IMR-90 (cell line): ENCODE measurements around the gene PCYT1A. TPM values are rescaled to one million over a fixed set of nuclear protein-coding genes. Genes with fewer than 3 reads are reported as not detected.

Experiments used
- ATAC-seq: fragments of 200-7000 bp; cut with Tn5 transposase; 2 replicates; pipeline ENCODE4 v1.9.1; 2020; ENCODE audit warnings: low read depth, mild to moderate bottlenecking, moderate library complexity
- BruUV-seq: library from RNA; stranded (reverse); fragments of 400-500 nt; replicated peaks from 2 replicates; lab custom pipeline; 2021; lab: Mats Ljungman, UMichigan
- CTCF ChIA-PET: fragments of 300-600 bp; formaldehyde crosslinking; extraction: SDS; loops from one replicate; lab custom pipeline; 2021; ENCODE audit warnings: antibody characterized with exemption; lab: Yijun Ruan, JAX
- POLR2A ChIA-PET: fragments of 300-600 bp; sonication (Branson Sonifier 250); formaldehyde crosslinking; loops from one replicate; lab custom pipeline; 2022; ENCODE audit warnings: antibody characterized with exemption; ENCODE audit not compliant: unreplicated experiment; lab: Charles Lee
- DNase-seq: peaks from one replicate; pipeline ENCODE4 v3.0.0; 2013
- H2AFZ ChIP-seq: replicated peaks from 2 replicates; pipeline ENCODE3; 2013; ENCODE audit warnings: low read length, mild to moderate bottlenecking; ENCODE audit not compliant: poor library complexity
- H2AK5ac ChIP-seq: 2 replicates; pipeline ENCODE4 v1.6.1; 2013; ENCODE audit warnings: low read depth, low read length, inconsistent platforms
- H2AK9ac ChIP-seq: replicated peaks from 2 replicates; pipeline ENCODE3; 2013; ENCODE audit warnings: mild to moderate bottlenecking, low read depth, low read length, moderate library complexity; ENCODE audit not compliant: poor library complexity
- H2BK120ac ChIP-seq: 2 replicates; pipeline ENCODE4 v1.6.1; 2013; ENCODE audit warnings: low read depth, low read length, inconsistent platforms
- H2BK15ac ChIP-seq: 3 replicates; pipeline ENCODE4 v1.6.1; 2013; ENCODE audit warnings: low read depth, low read length, inconsistent platforms
- H2BK20ac ChIP-seq: 2 replicates; pipeline ENCODE4 v1.6.1; 2013; ENCODE audit warnings: low read depth, mild to moderate bottlenecking, inconsistent platforms, low read length, moderate library complexity
- H2BK5ac ChIP-seq: 2 replicates; pipeline ENCODE4 v1.6.1; 2013; ENCODE audit warnings: mild to moderate bottlenecking, low read depth, low read length, inconsistent platforms; ENCODE audit not compliant: poor library complexity, severe bottlenecking
- H3K14ac ChIP-seq: replicated peaks from 2 replicates; pipeline ENCODE4 v1.6.1; 2013; ENCODE audit warnings: low read depth, low read length, inconsistent platforms
- H3K18ac ChIP-seq: 2 replicates; pipeline ENCODE4 v1.6.1; 2013; ENCODE audit warnings: low read depth, low read length, control low read depth
- H3K23ac ChIP-seq: 2 replicates; pipeline ENCODE4 v1.6.1; 2013; ENCODE audit warnings: low read depth, low read length, inconsistent platforms
- H3K27ac ChIP-seq: 2 replicates; pipeline ENCODE4 v1.5.1; 2013; ENCODE audit warnings: mild to moderate bottlenecking, control low read depth, low read length; ENCODE audit not compliant: insufficient read depth
- H3K27me3 ChIP-seq: 2 replicates; pipeline ENCODE4 v1.6.1; 2013; ENCODE audit warnings: low read length; ENCODE audit not compliant: control insufficient read depth, insufficient read depth
- H3K36me3 ChIP-seq: 2 replicates; pipeline ENCODE4 v1.6.1; 2013; ENCODE audit warnings: low read length, mixed read lengths; ENCODE audit not compliant: control insufficient read depth, insufficient read depth
- H3K4ac ChIP-seq: 2 replicates; pipeline ENCODE4 v1.6.1; 2013; ENCODE audit warnings: low read depth, low read length, inconsistent platforms
- H3K4me1 ChIP-seq: 2 replicates; pipeline ENCODE4 v1.6.1; 2013; ENCODE audit warnings: low read length, mixed read lengths; ENCODE audit not compliant: control insufficient read depth, insufficient read depth
- H3K4me2 ChIP-seq: 2 replicates; pipeline ENCODE4 v1.6.1; 2013; ENCODE audit warnings: low read depth, mild to moderate bottlenecking, control low read depth, low read length, moderate library complexity
- H3K4me3 ChIP-seq: 2 replicates; pipeline ENCODE4 v1.5.1; 2013; ENCODE audit warnings: low read depth, mild to moderate bottlenecking, control low read depth, low read length, moderate library complexity; ENCODE audit not compliant: insufficient read depth
- H3K56ac ChIP-seq: 2 replicates; pipeline ENCODE4 v1.6.1; 2013; ENCODE audit warnings: low read length, inconsistent platforms; ENCODE audit not compliant: insufficient read depth; ENCODE audit errors: extremely low read depth
- H3K79me1 ChIP-seq, 2 experiments: 2 replicates each; pipeline ENCODE4 v1.6.1; 2013; ENCODE audit warnings: low read length in 2 of 2, inconsistent platforms in 1 of 2, low read depth in 1 of 2
- H3K9ac ChIP-seq: 2 replicates; pipeline ENCODE4 v1.6.1; 2013; ENCODE audit warnings: low read depth, low read length, control low read depth
- H3K9me1 ChIP-seq: 2 replicates; pipeline ENCODE4 v1.6.1; 2013; ENCODE audit warnings: low read length, inconsistent platforms; ENCODE audit not compliant: insufficient read depth
- H3K9me3 ChIP-seq: 2 replicates; pipeline ENCODE4 v1.6.1; 2013; ENCODE audit warnings: low read length; ENCODE audit not compliant: control insufficient read depth, insufficient read depth
- H4K20me1 ChIP-seq: 2 replicates; pipeline ENCODE4 v1.6.1; 2013; ENCODE audit warnings: low read length, inconsistent platforms; ENCODE audit not compliant: insufficient read depth
- H4K5ac ChIP-seq: 2 replicates; pipeline ENCODE4 v1.6.1; 2013; ENCODE audit warnings: mild to moderate bottlenecking, low read depth, low read length, control low read depth
- H4K8ac ChIP-seq, 2 experiments: 2 replicates each; pipeline ENCODE4 v1.6.1; 2013; ENCODE audit warnings: low read depth in 2 of 2, low read length in 2 of 2, control low read depth in 1 of 2, inconsistent platforms in 1 of 2
- H4K91ac ChIP-seq: 2 replicates; pipeline ENCODE4 v1.6.1; 2013; ENCODE audit warnings: low read depth, low read length, inconsistent platforms; ENCODE audit not compliant: insufficient read depth
- BHLHE40 ChIP-seq: fragments of 150-350 bp; IDR thresholded peaks from 2 replicates; pipeline ENCODE4 v1.6.1; 2016; ENCODE audit warnings: mild to moderate bottlenecking, low read depth, low read length
- CEBPB ChIP-seq: IDR thresholded peaks from 2 replicates; pipeline ENCODE4 v1.6.1; 2012; ENCODE audit warnings: low read depth, low read length, improper control_type of control experiment
- CHD1 ChIP-seq: IDR thresholded peaks from 2 replicates; pipeline ENCODE4 v1.6.1; 2012; ENCODE audit warnings: low read depth, low read length, improper control_type of control experiment
- FOS ChIP-seq: fragments of 150-350 bp; IDR thresholded peaks from 2 replicates; pipeline ENCODE4 v1.6.1; 2016; ENCODE audit warnings: low read depth, low read length
- MAFK ChIP-seq: IDR thresholded peaks from 2 replicates; pipeline ENCODE4 v1.6.1; 2012; ENCODE audit warnings: low read depth, low read length, improper control_type of control experiment
- MAZ ChIP-seq: IDR thresholded peaks from 2 replicates; pipeline ENCODE4 v1.6.1; 2012; ENCODE audit warnings: low read depth, mild to moderate bottlenecking, low read length, improper control_type of control experiment, moderate library complexity, borderline replicate concordance
- MXI1 ChIP-seq: IDR thresholded peaks from 2 replicates; pipeline ENCODE4 v1.6.1; 2012; ENCODE audit warnings: low read depth, mild to moderate bottlenecking, low read length, moderate library complexity, borderline replicate concordance
- NFE2L2 ChIP-seq: fragments of 150-350 bp; IDR thresholded peaks from 2 replicates; pipeline ENCODE4 v1.6.1; 2016; ENCODE audit warnings: low read depth, mild to moderate bottlenecking, low read length
- POLR2A ChIP-seq: IDR thresholded peaks from 2 replicates; pipeline ENCODE4 v1.6.1; 2012; ENCODE audit warnings: mild to moderate bottlenecking, low read depth, low read length
- RAD21 ChIP-seq: IDR thresholded peaks from 2 replicates; pipeline ENCODE4 v1.6.1; 2012; ENCODE audit warnings: low read length, improper control_type of control experiment
- RCOR1 ChIP-seq: IDR thresholded peaks from 2 replicates; pipeline ENCODE4 v1.6.1; 2012; ENCODE audit warnings: mild to moderate bottlenecking, low read length, improper control_type of control experiment; ENCODE audit not compliant: insufficient replicate concordance
- RFX5 ChIP-seq: IDR thresholded peaks from 2 replicates; pipeline ENCODE4 v1.8.0; 2012; ENCODE audit warnings: low read depth, mild to moderate bottlenecking, low read length, moderate library complexity
- SMC3 ChIP-seq: fragments of 150-350 bp; IDR thresholded peaks from 2 replicates; pipeline ENCODE4 v1.6.1; 2016; ENCODE audit warnings: low read depth, mild to moderate bottlenecking, antibody characterized with exemption, low read length, moderate library complexity
- WGBS, 2 experiments: methylation state at CpG; one replicate each; pipeline versions ENCODE4 v1.1.5 to v1.1.7; 2013; ENCODE audit warnings: missing lambda C conversion rate in 2 of 2; ENCODE audit not compliant: insufficient read length in 1 of 2; ENCODE audit errors: extremely low coverage in 2 of 2; 5-methylcytosine and 5-hydroxymethylcytosine counted together
- dilution Hi-C: fragments of 300-500 bp; cut with HindIII; formaldehyde crosslinking; loops from one replicate; pipeline ENCODE4 v1.14.3; 2018; ENCODE audit warnings: low sequenced_read_pairs; ENCODE audit not compliant: unreplicated experiment
- in situ Hi-C: fragments of 300-500 bp; cut with MboI; formaldehyde crosslinking; loops from 3 replicates; pipeline ENCODE4 v1.14.3; 2019; ENCODE audit warnings: low sequenced_read_pairs, inconsistent platforms, mixed read lengths
- intact Hi-C: fragments of 100-400 bp; cut with micrococcal nuclease; formaldehyde crosslinking; loops from 2 replicates; pipeline ENCODE4 v1.10.0; 2022
- polyA plus RNA-seq, 3 experiments: library from polyadenylated mRNA; depleted of rRNA; stranded (reverse); fragments of >200 nt; gene quantifications; 2 replicates each; pipeline ENCODE4 v1.2.3, GENCODE V29; 2012; ENCODE audit warnings: low replicate concordance in 1 of 3
- total RNA-seq: library from RNA; depleted of rRNA; stranded (reverse); fragments of >200 nt; gene quantifications from 2 replicates; pipeline ENCODE4 v1.2.3, GENCODE V29; 2012
- TF ChIP-seq, protein P1 (sequence below): fragments of 150-350 bp; IDR thresholded peaks from 2 replicates; pipeline ENCODE4 v1.6.1; 2016; ENCODE audit warnings: low read depth, mild to moderate bottlenecking, low read length, moderate library complexity, borderline replicate concordance
- TF ChIP-seq, protein P2 (sequence below): fragments of 150-350 bp; IDR thresholded peaks from 2 replicates; pipeline ENCODE4 v1.6.1; 2017; ENCODE audit warnings: mild to moderate bottlenecking, antibody characterized with exemption, low read length, low read depth
- TF ChIP-seq, protein P3 (sequence below): conservative IDR thresholded peaks from 2 replicates; pipeline ENCODE4 v1.5.1; 2012; ENCODE audit warnings: mild to moderate bottlenecking, low read depth, low read length, improper control_type of control experiment

The PCYT1A gene
- total and polyA plus RNA-seq, 2 of the 4 experiments (the other 2 are of a cell fraction): 62.8 to 127 TPM

DNA sequence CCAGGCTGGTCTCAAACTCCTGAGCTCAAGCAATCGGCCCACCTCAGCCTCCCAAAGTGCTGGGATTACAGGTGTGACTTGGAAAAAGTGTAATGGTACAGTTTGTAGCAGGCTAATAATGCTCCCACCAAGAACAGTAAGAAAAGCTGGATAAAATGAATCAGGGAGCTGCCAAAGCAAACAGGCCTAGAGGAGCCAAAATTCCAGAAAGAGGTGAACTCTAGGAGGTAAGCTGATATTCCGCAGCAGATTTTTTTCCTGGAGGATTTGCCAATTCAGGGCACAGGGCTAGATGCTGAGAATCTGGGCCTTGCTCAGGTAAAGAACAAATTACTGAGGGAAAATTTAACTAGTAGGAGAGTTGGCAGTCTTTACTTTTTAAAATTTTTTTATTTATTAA lies 11.0 kb upstream of the PCYT1A start:
- Histone ChIP-seq H4K5ac (no peak overlapping the region), H3K27me3 (no peaks in the 10 kb centered on the region), H2BK20ac (no peak overlapping the region), H3K14ac (no peak overlapping the region), H3K9me3 (no peaks in the 10 kb centered on the region), H3K9me1 (no peaks in the 10 kb centered on the region), H4K8ac (no peak overlapping the region), H3K18ac (no peak overlapping the region), H3K4me3 (no peak overlapping the region), H3K23ac (no peak overlapping the region), H2AFZ (no peak overlapping the region), H3K9ac (no peak overlapping the region), H2AK9ac (no peak overlapping the region), H4K20me1 (no peaks in the 10 kb centered on the region), H3K4ac (no peak overlapping the region), H4K91ac (no peak overlapping the region), H2BK5ac (no peak overlapping the region), H3K79me1 (no peaks in the 10 kb centered on the region), H3K56ac (no peak overlapping the region), H2AK5ac (no peak overlapping the region), H3K4me2 (no peak overlapping the region), H3K27ac (no peak overlapping the region), H3K36me3 (no peaks in the 10 kb centered on the region), H3K4me1 (no peaks in the 10 kb centered on the region), H2BK15ac (no peak overlapping the region), H2BK120ac (no peak overlapping the region)
- ChIA-PET CTCF (interaction anchor here (1.1 kb wide), 1 partner anchor 25 kb away, joined by 4 read pairs; no protein-coding TSS in a partner anchor), POLR2A (interaction anchor here (0.7 kb wide), 1 partner anchor 191 kb away, joined by 5 read pairs; no protein-coding TSS in a partner anchor)
- ATAC-seq (no peak), DNase-seq (no peak)
- in situ Hi-C loops: no loop called here
- dilution Hi-C loops: no loop called here
- no CpG with 5 or more reads among the region's 2 CpGs for WGBS, 2 experiments
- BruUV-seq: no TSS peak
- intact Hi-C loops: no loop called here
- TF ChIP-seq, protein P1, sequence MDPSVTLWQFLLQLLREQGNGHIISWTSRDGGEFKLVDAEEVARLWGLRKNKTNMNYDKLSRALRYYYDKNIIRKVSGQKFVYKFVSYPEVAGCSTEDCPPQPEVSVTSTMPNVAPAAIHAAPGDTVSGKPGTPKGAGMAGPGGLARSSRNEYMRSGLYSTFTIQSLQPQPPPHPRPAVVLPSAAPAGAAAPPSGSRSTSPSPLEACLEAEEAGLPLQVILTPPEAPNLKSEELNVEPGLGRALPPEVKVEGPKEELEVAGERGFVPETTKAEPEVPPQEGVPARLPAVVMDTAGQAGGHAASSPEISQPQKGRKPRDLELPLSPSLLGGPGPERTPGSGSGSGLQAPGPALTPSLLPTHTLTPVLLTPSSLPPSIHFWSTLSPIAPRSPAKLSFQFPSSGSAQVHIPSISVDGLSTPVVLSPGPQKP: no peak
- TF ChIP-seq NFE2L2: no peak
- TF ChIP-seq, protein P2, sequence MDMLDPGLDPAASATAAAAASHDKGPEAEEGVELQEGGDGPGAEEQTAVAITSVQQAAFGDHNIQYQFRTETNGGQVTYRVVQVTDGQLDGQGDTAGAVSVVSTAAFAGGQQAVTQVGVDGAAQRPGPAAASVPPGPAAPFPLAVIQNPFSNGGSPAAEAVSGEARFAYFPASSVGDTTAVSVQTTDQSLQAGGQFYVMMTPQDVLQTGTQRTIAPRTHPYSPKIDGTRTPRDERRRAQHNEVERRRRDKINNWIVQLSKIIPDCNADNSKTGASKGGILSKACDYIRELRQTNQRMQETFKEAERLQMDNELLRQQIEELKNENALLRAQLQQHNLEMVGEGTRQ: no peak
- TF ChIP-seq MAZ: no peak
- no peak for TF ChIP-seq BHLHE40
- TF ChIP-seq MXI1: no peak
- TF ChIP-seq RCOR1: no peak
- no peak for TF ChIP-seq RAD21
- no peak for TF ChIP-seq MAFK
- TF ChIP-seq CEBPB: no peak
- no peak for TF ChIP-seq FOS
- no peak for TF ChIP-seq SMC3
- TF ChIP-seq POLR2A: no peak
- TF ChIP-seq RFX5: no peak
- TF ChIP-seq CHD1: no peak
- TF ChIP-seq, protein P3, sequence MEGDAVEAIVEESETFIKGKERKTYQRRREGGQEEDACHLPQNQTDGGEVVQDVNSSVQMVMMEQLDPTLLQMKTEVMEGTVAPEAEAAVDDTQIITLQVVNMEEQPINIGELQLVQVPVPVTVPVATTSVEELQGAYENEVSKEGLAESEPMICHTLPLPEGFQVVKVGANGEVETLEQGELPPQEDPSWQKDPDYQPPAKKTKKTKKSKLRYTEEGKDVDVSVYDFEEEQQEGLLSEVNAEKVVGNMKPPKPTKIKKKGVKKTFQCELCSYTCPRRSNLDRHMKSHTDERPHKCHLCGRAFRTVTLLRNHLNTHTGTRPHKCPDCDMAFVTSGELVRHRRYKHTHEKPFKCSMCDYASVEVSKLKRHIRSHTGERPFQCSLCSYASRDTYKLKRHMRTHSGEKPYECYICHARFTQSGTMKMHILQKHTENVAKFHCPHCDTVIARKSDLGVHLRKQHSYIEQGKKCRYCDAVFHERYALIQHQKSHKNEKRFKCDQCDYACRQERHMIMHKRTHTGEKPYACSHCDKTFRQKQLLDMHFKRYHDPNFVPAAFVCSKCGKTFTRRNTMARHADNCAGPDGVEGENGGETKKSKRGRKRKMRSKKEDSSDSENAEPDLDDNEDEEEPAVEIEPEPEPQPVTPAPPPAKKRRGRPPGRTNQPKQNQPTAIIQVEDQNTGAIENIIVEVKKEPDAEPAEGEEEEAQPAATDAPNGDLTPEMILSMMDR: no peak
